K562 (cell line): ENCODE results near the gene FCSK. TPM values are rescaled to one million over a fixed set of nuclear protein-coding genes. Genes with fewer than 3 reads are reported as not detected.

Experiments
- CC2D1A ChIP-seq: fragments of 450-650 bp; IDR thresholded peaks from 2 replicates; pipeline ENCODE4 v1.6.1; 2017; ENCODE audit warnings: mild to moderate bottlenecking
- CHCHD3 ChIP-seq: fragments of 250-450 bp; sonication (Bioruptor Pico); IDR thresholded peaks from 2 replicates; pipeline ENCODE4 v2.1.2; 2022; ENCODE audit warnings: mild to moderate bottlenecking
- CUX1 ChIP-seq: fragments of 200-800 bp; sonication (Bioruptor generic); IDR thresholded peaks from 2 replicates; pipeline ENCODE4 v1.6.1; 2016; ENCODE audit warnings: missing genetic modification characterization, missing compliant biosample characterization
- GATAD2B ChIP-seq: fragments of 450-650 bp; IDR thresholded peaks from 2 replicates; pipeline ENCODE4 v1.6.1; 2017; ENCODE audit warnings: mild to moderate bottlenecking, borderline replicate concordance
- NFE2 ChIP-seq: IDR thresholded peaks from 2 replicates; pipeline ENCODE4 v1.6.1; 2014; ENCODE audit warnings: antibody characterized with exemption, low read depth
- NONO ChIP-seq, 2 experiments: fragments of 200-400 bp in 1 of 2; fragments of 450-650 bp in 1 of 2; formaldehyde crosslinking in 1 of 2; IDR thresholded peaks; 2 replicates each; pipeline ENCODE4 v1.6.1; 2017; ENCODE audit warnings: low read depth in 2 of 2, mild to moderate bottlenecking in 2 of 2, moderate library complexity in 2 of 2, low read length in 1 of 2
- RERE ChIP-seq: sonication (generic); formaldehyde crosslinking; IDR thresholded peaks from 2 replicates; pipeline ENCODE4 v1.8.0; 2023; ENCODE audit warnings: missing genetic modification reagents, mild to moderate bottlenecking, borderline replicate concordance
- RREB1 ChIP-seq: fragments of 250-450 bp; sonication (Bioruptor Pico); IDR thresholded peaks from 2 replicates; pipeline ENCODE4 v1.4.0; 2020
- ZNF57 ChIP-seq: fragments of 450-650 bp; formaldehyde crosslinking; IDR thresholded peaks from 2 replicates; pipeline ENCODE4 v1.4.0; 2020; ENCODE audit warnings: mild to moderate bottlenecking, moderate library complexity
- ZNF75A ChIP-seq: fragments of 450-650 bp; formaldehyde crosslinking; IDR thresholded peaks from 2 replicates; pipeline ENCODE4 v1.4.0; 2020; ENCODE audit warnings: mild to moderate bottlenecking
- polyA plus RNA-seq, 8 experiments: library from polyadenylated mRNA; depleted of rRNA in 4 of 8; stranded (reverse) in 5 of 8; unstranded in 3 of 8; fragments of >200 nt; fragmentation: Nextera tagmentation in 2 of 8; fragmentation: Illumina TruSeq in 1 of 8; extraction: Ambion mirVana in 2 of 8; extraction: Trizol in 1 of 8; gene quantifications; 2 replicates each; pipeline versions ENCODE4 v1.2.1 to v1.2.3, GENCODE V29; 2011 to 2014; ENCODE audit warnings: inconsistent platforms in 1 of 8, missing spikeins in 1 of 8
- total RNA-seq, 7 experiments: library from RNA; depleted of rRNA in 6 of 7; stranded (reverse); fragments of >200 nt in 6 of 7; fragmentation: Illumina TruSeq in 2 of 7; extraction: Trizol in 2 of 7; gene quantifications; 2 replicates each; pipeline versions ENCODE4 v1.2.1 to v1.2.3, GENCODE V29; 2011 to 2021; ENCODE audit warnings: low replicate concordance in 1 of 7

The FCSK gene
- total and polyA plus RNA-seq, 9 of the 15 experiments (the other 6 are each of a cell fraction or from before 2014, with no cell fraction given), result 0.92 to 18.6 (median 8.3) TPM

GRCh38 chr16:70427786-70428177 is 26.6 kb upstream of the FCSK start (continued):
- TF ChIP-seq RREB1 (CRISPR knock-in tag) (peak; percentile 36; the same call in 1 of the 2 replicates), NFE2 (peak; percentile 88; the same call in 1 of the 2 replicates), GATAD2B (no peak), CUX1 (CRISPR knock-in tag) (no peak), CC2D1A (no peak), RERE (CRISPR knock-in tag) (no peak), CHCHD3 (CRISPR knock-in tag) (no peak), ZNF75A (CRISPR knock-in tag) (no peak; the same call in 1 of the 2 replicates), NONO (IDR thresholded peaks at IDR 0.05; ENCODE audit: low read depth in 2 of 2, low read length in 1 of 2) (no peak), ZNF57 (no peak)
